GM03348 (cell line): ENCODE measurements around the gene NRARP.
A peak's percentile ranks its signal among the peaks of the same experiment; 100 is the strongest.

Experiments
- DNase-seq: peaks from one replicate; pipeline ENCODE4 v3.0.0; 2012; ENCODE audit warnings: low spot score

The NRARP gene

DNA sequence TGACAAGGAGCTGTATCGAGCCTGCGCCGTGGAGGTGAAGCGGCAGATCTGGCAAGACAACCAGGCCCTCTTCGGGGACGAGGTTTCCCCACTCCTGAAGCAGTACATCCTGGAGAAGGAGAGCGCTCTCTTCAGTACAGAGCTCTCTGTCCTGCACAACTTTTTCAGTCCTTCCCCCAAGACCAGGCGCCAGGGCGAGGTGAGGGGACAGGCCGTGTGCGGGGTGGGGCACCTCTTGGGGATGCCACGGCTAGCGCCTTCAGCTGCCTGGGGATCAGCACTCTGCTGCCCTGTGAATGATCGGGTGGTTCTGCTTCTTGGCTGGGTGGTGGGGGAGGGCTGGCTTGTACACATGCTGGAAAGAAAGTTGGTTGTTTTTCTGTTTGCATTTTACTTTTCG is 45.2 kb downstream of the NRARP start:
- DNase-seq, result no peak

- no peak for DNase-seq
Observed at GRCh38 chr9:137256362-137256761, 45.7 kb downstream of the NRARP start.

- DNase-seq, result no peak
Observed at GRCh38 chr9:137255448-137256114, 46.5 kb downstream of the NRARP start.

GRCh38 chr9:137254624-137255447 is 47.2 kb downstream of the NRARP start, which contains the start of gene NELFB:
Gene NELFB, plus strand, starts transcription at chr9:137255327.
- DNase-seq, result peak; percentile 100

GRCh38 chr9:137253717-137254623 is 48.1 kb downstream of the NRARP start:
- no peak for DNase-seq

GRCh38 chr9:137252555-137253506 is 49.2 kb downstream of the NRARP start:
- no peak for DNase-seq

- DNase-seq, result no peak
Observed at GRCh38 chr9:137251490-137252268, 50.4 kb downstream of the NRARP start.

GRCh38 chr9:137251194-137251461 is 50.9 kb downstream of the NRARP start, which contains the start of gene STPG3:
Gene STPG3, plus strand, starts transcription at chr9:137251286. Its CDS starts 1 bp downstream, at chr9:137251287.
- no peak for DNase-seq

GRCh38 chr9:137250329-137251193 is 51.5 kb downstream of the NRARP start:
- no peak for DNase-seq
